ENCODE data around the gene C17orf100. TPM values are rescaled to one million over a fixed set of nuclear protein-coding genes. Genes with fewer than 3 reads are reported as not detected.

C17orf100 gene
- total RNA-seq, 1 donor from 2014 or later = 0.48 TPM

Small RNAs within 50 kb of the gene (microRNA-seq; reads per million reads assigned to microRNA genes)
- gene MIR4520-1 = not detected
- gene MIR4520-2 = not detected

Other genes starting within 250 kb of the C17orf100 start
- gene AIPL1, start 216.6 kb upstream of the C17orf100 start, total RNA-seq = not detected
- not detected for gene PIMREG, start 207.3 kb upstream of the C17orf100 start, total RNA-seq
- gene PITPNM3, start 95.2 kb upstream of the C17orf100 start, total RNA-seq = 0.57 TPM
- gene KIAA0753, start 11.1 kb upstream of the C17orf100 start, total RNA-seq = 7.8 TPM
- 51.0 TPM for gene TXNDC17, start 10.7 kb upstream of the C17orf100 start, total RNA-seq
- 15.6 TPM for gene MED31, start 157 bp upstream of the C17orf100 start, total RNA-seq
- gene SLC13A5, start 61.6 kb downstream of the C17orf100 start, total RNA-seq = 0.11 TPM
- 31.7 TPM for gene XAF1, start 104.3 kb downstream of the C17orf100 start, total RNA-seq
- gene FBXO39, start 124.5 kb downstream of the C17orf100 start, total RNA-seq = not detected
- not detected for gene TEKT1, start 180.0 kb downstream of the C17orf100 start, total RNA-seq

All from cardiac septum (tissue), 1 donor.